AG04449 (cell line): ENCODE data around the gene FGD1.

Experiments
- CTCF ChIA-PET: fragments of 350-600 bp; formaldehyde crosslinking; extraction: SDS; loops from one replicate; lab custom pipeline; 2021; ENCODE audit warnings: antibody characterized with exemption; lab: Yijun Ruan, JAX
- POLR2A ChIA-PET: fragments of 400-600, 350-600 bp; formaldehyde crosslinking; extraction: SDS; loops from one replicate; lab custom pipeline; 2020; ENCODE audit warnings: antibody characterized with exemption, inconsistent platforms; lab: Yijun Ruan, JAX
- DNase-seq: peaks from one replicate; pipeline ENCODE4 v3.0.0-alpha.2; 2010; ENCODE audit warnings: low read depth, low spot score
- H3K4me3 ChIP-seq: 2 replicates; pipeline ENCODE4 v1.5.1; 2011; ENCODE audit warnings: low read depth, mild to moderate bottlenecking, control low read depth, low read length
- CTCF ChIP-seq: IDR thresholded peaks from one replicate; pipeline ENCODE4 v1.5.1; 2011; ENCODE audit warnings: mild to moderate bottlenecking, moderate library complexity, low read length, control low read depth, inconsistent platforms; ENCODE audit not compliant: insufficient read depth; ENCODE audit errors: missing control alignments

FGD1 gene

GRCh38 chrX:54529151-54529550 lies 33.1 kb upstream of the FGD1 start:
- POLR2A ChIA-PET = no interaction called here
- CTCF ChIA-PET = no interaction called here
- DNase-seq = no peak

GRCh38 chrX:54509400-54509799 lies 13.4 kb upstream of the FGD1 start:
- H3K4me3 ChIP-seq = no peak overlapping the region
- no peak for DNase-seq
- CTCF ChIA-PET = no interaction called here
- TF ChIP-seq CTCF = no peak
- POLR2A ChIA-PET = interaction anchor here (0.9 to 1.1 kb wide), 2 partner anchors 14 to 299 kb away, joined by 3 to 4 read pairs; no protein-coding TSS in a partner anchor

More at GRCh38 chrX:54529151-54529550, 33.1 kb upstream of the FGD1 start:
- no peak overlapping the region for H3K4me3 ChIP-seq
- TF ChIP-seq CTCF = no peak

- DNase-seq = no peak
- ChIA-PET POLR2A (no interaction called here), CTCF (no interaction called here)
- H3K4me3 ChIP-seq = no peak overlapping the region
- no peak for TF ChIP-seq CTCF
Measured at GRCh38 chrX:54496936-54497335, 902 bp upstream of the FGD1 start.

- ChIA-PET CTCF (no interaction called here), POLR2A (no interaction called here)
- H3K4me3 ChIP-seq = peak overlapping the region; percentile 64
- DNase-seq = no peak
- no peak for TF ChIP-seq CTCF
Measured at GRCh38 chrX:54496517-54496852, 451 bp upstream of the FGD1 start.

- POLR2A ChIA-PET = interaction anchor here (0.9 kb wide), 1 partner anchor 14 kb away, joined by 3 read pairs; no protein-coding TSS in a partner anchor
- no peak for DNase-seq
- CTCF ChIA-PET = no interaction called here
- peak overlapping the region; percentile 64 for H3K4me3 ChIP-seq
- TF ChIP-seq CTCF = no peak
Measured at GRCh38 chrX:54494989-54495813, 833 bp downstream of the FGD1 start.

GRCh38 chrX:54494166-54494988 lies 1.7 kb downstream of the FGD1 start:
- peak overlapping the region; percentile 64 for H3K4me3 ChIP-seq
- ChIA-PET CTCF (interaction anchor here (1.8 kb wide), 1 partner anchor 12 kb away, joined by 5 read pairs; no protein-coding TSS in a partner anchor), POLR2A (no interaction called here)
- DNase-seq = no peak
- TF ChIP-seq CTCF = no peak
